OCI-LY1 (cell line): Measurements from ENCODE around the gene ARMH3.

Experiments
- EZH2 ChIP-seq: fragments of 200-600 bp; sonication (generic), shearing (Covaris generic); IDR thresholded peaks from 2 replicates; pipeline ENCODE4 v1.8.0; 2017; ENCODE audit warnings: borderline replicate concordance, mixed run types, mild to moderate bottlenecking, antibody characterized with exemption, low read length, moderate library complexity, mixed read lengths
- TF ChIP-seq, protein P1 (sequence below): fragments of 200-600 bp; sonication (generic), shearing (Covaris generic); IDR thresholded peaks from 2 replicates; pipeline ENCODE4 v1.5.1; 2017; ENCODE audit warnings: mild to moderate bottlenecking, antibody characterized with exemption, low read length, moderate library complexity, mixed read lengths

DNA sequence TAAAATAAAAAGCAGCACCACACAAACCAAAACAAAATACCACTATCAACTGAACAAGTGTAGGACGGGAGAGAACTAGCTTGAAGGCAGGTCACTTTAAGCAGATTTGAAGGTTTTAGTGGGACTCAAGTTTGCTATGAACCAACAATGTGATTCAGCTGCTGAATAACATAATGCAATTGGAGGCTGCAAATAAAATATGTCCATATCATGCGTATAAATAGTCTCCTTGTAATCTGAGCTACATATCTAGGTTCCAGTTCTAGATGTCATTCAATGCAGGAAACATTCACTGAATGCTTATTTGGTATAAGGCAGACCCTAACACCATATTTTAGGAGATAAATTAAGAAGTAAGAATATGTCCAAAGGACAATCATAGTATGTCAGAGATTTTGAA lies 130.9 kb downstream of the ARMH3 start:
- TF ChIP-seq EZH2 = no peak
- TF ChIP-seq, protein P1, sequence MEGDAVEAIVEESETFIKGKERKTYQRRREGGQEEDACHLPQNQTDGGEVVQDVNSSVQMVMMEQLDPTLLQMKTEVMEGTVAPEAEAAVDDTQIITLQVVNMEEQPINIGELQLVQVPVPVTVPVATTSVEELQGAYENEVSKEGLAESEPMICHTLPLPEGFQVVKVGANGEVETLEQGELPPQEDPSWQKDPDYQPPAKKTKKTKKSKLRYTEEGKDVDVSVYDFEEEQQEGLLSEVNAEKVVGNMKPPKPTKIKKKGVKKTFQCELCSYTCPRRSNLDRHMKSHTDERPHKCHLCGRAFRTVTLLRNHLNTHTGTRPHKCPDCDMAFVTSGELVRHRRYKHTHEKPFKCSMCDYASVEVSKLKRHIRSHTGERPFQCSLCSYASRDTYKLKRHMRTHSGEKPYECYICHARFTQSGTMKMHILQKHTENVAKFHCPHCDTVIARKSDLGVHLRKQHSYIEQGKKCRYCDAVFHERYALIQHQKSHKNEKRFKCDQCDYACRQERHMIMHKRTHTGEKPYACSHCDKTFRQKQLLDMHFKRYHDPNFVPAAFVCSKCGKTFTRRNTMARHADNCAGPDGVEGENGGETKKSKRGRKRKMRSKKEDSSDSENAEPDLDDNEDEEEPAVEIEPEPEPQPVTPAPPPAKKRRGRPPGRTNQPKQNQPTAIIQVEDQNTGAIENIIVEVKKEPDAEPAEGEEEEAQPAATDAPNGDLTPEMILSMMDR = no peak
